Glomerular endothelial cell (primary cell): ENCODE measurements around the gene PSME1. TPM values are rescaled to one million over a fixed set of nuclear protein-coding genes. Genes with fewer than 3 reads are reported as not detected.
"Not testable (repeated sequence)": the region's sequence is repeated elsewhere in the genome, so short reads cannot be mapped to it uniquely, and the experiment has no call there.

ENCODE experiments used
- DNase-seq: peaks from one replicate; pipeline ENCODE4 v3.0.0-alpha.2; 2011; ENCODE audit warnings: low read depth, low spot score; ENCODE audit errors: extremely low read depth
- total RNA-seq: library from RNA; depleted of rRNA; stranded (reverse); fragments of >200 nt; gene quantifications from 2 replicates; pipeline ENCODE4 v1.2.3, GENCODE V29; 2015

Gene PSME1
- total RNA-seq, 1 donor from 2014 or later: 235 TPM

DNA sequence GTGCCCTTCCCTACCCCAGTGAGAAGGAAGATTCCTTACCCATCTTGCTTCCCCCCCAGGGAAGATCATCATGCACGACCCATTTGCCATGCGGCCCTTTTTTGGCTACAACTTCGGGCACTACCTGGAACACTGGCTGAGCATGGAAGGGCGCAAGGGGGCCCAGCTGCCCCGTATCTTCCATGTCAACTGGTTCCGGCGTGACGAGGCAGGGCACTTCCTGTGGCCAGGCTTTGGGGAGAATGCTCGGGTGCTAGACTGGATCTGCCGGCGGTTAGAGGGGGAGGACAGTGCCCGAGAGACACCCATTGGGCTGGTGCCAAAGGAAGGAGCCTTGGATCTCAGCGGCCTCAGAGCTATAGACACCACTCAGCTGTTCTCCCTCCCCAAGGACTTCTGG, 32.5 kb upstream of the PSME1 start:
- no peak for DNase-seq

DNA sequence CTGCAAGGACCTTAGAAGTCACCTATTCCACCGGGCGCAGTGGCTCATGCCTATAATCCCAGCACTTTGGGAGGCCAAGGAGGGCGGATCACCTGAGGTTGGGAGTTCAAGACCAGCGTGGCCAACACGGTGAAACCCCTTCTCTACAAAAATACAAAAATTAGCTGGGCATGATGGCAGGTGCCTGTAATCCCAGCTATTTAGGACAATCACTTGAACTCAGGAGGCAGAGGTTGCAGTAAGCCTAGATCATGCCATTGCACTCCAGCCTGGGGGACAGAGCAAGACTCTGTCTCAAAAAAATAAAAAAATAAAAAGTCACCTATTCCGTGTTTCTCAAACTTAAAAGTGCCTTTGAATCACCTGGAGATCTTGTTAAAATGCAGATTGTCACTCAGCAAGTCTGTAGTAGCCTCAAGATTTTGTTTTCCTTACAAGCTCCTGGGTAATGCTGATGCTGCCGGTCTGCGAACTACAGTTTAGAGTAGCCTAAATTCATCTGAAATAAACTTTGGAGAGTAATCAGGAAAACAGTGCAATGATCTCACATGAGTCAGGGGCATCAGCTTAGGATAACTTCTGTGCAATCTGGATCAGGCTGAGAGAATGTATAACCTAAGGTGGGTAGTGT, 30.3 kb upstream of the PSME1 start:
- DNase-seq: not testable (repeated sequence)

DNA sequence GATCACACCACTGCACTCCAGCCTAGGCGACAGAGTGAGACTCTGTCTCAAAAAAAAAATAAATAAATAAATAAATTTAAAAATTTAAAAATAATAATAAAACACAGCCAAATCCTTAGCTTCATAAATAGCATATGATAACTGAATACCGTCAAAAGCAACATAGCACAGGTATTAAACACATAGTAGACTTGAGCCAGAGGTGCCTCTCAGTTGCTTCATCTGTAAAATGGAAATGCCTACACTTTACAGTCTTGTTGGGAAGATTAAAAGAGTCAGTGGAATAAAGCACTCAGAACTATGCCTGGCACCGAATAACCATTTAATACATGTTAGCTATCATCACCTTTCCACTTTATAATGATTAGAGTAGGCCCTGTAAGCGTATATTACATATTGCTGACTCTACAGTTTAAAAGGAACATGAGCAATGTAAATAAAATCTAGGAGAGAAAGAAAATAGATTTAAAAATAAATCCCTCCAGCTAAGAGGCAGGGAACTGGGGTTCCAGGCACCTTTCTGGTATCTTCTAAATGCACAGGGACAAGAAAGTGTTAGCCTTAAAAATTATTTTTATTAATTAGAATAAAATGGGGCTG, 29.2 kb upstream of the PSME1 start:
- no peak for DNase-seq

DNA sequence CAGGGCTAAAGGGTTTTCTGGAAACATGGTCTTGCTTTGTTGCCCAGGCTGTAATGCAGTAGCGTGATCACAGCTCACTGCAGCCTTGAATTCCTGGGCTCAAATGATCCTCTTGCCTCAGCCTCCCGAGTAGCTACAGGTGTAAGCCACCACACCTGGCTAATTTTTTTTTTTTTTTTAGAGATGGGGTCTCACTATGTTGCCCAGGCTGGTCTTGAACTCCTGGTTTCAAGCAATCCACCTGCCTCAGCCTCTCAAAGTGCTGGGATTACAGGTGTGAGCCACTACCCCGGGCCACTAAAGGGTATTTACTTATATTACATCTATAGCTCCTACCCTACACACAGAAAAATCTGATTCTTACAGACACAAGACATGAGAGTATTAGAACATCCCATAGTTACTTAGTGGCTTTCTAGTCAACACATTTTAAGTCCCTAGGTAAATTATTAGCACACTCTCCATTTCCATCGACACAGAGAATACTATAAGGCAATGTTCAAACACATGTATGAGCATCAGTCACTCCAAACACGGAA, 27.6 kb upstream of the PSME1 start:
- no peak for DNase-seq

DNA sequence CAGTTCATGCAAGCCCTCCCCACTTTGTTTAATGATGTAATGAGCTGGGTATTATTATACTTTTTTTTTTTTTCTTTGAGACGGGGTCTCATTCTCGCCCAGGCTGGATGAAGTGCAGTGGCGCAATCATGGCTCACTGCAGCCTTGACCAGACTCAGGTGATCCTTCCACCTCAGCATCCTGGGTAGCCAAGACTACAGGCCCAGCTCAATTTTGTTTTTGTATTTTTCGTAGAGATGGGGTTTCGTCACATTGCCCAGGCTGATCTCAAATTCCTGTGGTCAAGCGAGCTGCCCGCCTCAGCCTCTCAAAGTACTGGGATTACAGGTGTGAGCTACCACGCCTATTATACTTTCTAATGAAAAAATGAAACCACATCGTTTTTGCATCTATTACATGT, 25.9 kb upstream of the PSME1 start:
- no peak for DNase-seq

DNA sequence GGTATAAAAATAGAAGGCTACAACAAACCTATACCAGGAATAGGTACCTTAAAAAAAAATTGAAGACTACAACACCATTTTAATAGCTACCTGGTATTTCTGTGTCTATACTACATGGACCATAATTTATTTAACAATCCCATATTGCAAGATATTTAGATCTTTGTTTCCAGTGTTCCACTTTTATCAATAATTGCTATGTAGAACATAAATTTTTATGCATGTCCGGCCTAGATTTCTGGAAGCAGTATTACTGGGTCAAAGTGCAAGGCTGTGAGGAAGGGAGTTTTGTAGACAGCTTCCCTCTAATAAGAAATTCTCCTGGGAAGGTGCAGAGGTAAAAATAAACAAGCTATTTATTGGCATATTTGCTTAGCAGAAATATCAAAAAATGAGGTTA, 25.5 kb upstream of the PSME1 start:
- DNase-seq: no peak

DNA sequence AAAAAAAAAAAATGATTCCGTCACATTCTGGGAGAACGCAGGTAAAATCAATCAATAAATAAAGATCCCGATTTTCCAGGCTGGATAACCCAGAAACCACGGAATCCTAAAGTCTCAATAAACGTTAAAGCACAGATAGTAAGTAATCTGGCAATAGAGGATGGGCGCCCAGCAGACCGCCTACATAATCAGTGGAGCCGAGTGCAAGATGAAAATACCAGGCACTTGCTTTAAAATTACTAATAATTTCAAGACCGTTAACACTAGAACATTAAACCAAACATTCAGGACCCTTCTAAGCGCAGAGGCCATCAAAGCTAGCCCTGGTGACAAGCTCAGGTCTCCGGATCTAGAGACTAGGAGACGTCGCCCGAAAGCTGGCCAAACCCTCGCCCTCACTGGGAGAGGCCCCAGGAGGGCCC, 22.6 kb upstream of the PSME1 start:
- no peak for DNase-seq

DNA sequence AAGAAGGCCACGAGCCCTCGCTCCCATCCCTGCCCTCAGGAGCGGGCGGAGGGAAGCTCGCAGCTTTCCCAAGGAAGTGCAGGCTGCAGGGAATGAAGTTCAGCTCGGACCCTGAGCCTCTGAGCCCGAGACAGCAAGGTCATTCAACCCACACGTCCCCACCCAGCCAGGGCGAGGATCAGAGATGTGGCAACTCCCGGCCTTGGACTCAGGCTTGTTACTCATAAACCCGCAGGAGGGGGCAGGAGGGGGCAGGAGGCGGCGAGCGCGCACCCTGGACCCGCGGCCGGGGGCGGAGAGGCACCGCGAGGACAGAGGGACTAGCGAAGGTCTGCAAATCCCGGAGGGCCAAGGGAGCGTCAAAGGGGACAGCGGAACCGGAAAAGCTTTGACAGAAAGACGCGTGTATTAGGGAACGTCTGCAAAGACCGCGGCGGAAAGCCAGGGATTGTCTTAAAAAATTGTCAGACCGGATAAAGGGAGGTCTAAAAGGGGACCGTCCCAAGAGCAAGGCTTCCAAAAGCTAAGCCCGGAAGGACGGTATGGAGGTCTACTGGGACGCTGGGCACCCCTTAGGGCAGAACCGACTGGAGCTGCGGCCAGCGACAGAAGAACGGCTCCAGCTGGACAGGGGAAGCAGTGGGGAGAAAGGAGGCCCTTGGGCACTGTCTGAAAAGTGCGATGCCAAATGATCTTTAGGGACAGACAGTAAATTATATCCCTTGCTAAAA, 22.0 kb upstream of the PSME1 start:
- peak; percentile 47 for DNase-seq

DNA sequence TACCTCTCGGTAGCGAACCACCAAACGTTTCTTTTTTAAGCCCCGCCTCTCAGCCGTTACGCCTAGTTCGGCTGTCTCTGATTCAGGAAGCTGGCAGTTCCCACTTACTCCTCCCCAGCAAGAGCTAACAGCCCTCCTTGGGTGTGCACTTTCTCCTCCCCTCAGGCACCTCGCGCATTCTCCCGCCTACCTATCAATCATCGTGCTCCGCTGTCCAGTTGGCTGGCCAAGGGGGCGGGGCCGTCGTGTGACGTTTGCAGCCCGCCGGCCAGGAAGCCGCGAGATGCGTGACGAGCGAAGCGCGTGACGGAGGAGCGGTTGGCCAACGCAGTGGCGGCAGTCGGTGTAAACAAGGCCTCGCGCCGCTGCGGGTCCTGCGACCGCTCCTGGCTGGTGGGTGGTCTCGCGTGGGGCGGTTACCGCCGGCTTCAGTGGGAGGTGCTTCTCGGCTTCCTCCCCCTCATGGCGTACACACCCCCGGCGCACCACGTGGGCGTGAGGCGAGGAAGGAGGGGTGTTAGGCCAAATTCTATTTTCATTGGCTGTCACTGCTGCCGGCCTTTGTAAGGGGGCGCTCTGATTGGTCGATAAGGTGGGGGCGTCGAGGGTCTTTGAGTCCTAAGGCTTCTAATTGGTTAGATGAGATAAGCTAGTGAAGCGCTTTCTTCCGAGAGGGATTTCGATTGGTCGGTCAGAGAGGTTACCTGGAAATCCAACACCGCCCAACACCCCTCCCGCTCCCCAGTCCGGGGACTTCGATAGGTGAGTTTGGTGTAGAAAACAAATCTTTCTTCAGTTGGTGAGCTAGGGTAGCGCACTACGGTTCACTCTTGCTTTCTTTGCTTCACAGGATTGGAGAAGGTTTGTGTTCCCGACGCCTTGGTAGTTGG, 21.2 kb upstream of the PSME1 start, which contains the start of the genes DCAF11 and NRL:
DCAF11 (plus strand) TSS at position 246 of the 890 bp plus-strand sequence. CDS start 818 bp downstream, outside the sequence.
NRL (minus strand) TSS at position 418 of the 890 bp plus-strand sequence. CDS start 32,101 bp downstream, outside the sequence.
- DNase-seq: peak; percentile 96

DNA sequence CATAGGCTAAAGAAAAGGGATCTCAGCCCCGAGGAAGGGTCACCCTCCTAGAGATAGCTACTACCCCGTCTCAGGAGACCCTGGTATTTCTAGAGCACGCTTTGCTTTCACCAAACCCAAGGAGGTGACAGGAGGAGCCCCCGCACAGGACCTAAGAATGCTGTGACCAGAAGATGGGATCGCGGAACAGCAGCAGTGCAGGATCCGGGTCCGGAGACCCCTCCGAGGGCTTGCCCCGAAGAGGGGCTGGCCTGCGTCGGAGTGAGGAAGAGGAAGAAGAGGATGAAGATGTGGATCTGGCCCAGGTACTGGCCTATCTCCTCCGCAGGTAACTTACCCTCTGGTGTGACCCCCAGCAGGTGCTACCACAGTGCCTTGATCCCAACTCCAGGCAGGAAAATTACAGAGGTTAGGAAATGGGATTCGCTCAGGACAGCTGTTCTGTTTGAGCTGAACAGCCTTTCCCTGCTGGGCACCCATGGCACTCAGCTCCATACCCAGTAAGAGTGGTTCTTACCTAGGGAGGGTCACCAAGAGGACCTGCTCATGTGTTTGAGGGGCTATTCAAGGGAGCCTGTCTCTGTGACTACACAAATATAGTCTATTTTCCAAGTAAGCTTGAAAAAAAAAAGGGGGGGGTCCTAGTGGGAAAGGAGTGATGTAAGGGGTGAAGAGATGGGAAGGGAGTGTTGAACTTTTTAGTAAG, 20.4 kb upstream of the PSME1 start:
- DNase-seq: no peak

DNA sequence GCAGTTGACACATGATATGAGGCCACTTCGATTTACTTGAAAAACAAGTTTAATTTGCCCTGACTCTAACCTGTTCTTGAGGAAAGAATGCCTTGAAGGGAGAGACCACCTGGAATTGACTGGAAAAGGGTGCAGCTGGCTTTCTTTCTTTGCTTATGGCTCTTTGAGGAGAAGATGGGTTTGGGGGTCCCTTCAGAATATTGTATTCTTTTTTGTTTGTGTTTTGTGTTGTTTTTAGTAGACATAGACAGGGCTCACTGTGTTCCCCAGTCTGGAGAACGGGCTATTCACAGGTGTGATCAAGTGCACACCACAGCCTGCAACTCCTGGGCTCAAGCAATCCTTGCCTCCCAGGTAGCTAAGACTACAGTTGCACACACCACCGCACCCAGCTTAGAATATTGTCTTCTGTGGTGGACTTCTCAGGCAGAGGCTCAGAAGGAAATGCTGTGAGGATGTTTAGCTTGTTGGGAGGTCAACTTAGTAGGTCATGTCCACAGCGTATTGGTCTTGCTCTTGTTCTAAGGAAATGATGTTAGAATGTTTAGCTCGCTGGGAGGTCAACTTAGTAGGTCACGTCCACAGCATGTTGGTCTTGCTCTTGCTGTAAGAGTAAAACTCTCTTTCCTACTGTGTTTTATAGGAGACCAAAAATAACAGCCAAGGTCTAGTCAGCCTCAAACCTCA, 19.7 kb upstream of the PSME1 start:
- no peak for DNase-seq

DNA sequence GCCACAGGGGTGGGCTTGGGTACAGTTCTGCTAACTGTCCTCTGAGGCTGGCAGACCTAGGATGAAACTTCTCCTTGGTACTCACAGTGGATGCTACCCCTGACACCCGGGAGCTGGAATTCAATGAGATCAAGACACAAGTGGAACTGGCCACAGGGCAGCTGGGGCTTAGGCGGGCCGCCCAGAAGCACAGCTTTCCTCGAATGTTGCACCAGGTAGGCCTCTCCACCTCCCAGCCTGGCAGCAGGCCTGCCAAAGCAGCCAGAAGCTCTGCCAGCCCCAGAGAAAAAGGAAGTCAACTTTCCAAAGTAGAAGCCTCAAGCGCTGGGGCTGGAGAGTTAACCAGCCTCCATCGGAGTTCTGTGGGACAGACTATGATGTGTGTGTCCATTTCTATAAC, 18.8 kb upstream of the PSME1 start:
- DNase-seq: no peak

DNA sequence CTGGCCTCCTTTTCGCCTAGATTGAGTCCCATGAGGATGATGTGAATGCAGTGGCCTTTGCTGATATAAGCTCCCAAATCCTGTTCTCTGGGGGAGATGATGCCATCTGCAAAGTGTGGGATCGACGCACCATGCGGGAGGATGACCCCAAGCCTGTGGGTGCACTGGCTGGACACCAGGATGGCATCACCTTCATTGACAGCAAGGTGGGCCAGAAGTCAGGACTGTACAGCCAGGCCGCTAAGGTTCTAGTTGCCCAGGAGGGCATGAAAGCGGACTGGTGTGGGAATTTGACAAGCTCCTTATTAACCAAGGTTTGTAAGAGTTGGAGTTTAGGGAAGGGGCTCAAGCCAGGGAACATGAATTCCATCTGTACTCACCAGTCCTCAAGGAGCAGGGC, 16.3 kb upstream of the PSME1 start:
- DNase-seq: no peak

DNA sequence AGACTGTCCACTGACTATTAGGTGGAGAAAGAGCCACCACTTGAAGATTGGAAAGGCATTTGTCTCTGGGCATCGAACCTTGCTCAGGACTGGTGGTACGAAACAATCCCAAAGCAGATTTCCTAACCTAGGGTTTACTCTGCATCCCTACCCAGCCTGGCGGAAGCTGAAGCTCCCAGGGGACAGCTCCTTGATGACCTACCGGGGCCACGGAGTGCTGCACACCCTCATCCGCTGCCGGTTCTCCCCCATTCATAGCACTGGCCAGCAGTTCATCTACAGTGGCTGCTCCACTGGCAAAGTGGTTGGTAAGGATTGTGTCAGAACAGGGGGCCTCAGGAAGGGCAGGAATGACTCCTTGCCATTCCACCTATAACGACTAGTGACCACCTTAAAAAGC, 14.8 kb upstream of the PSME1 start:
- no peak for DNase-seq

DNA sequence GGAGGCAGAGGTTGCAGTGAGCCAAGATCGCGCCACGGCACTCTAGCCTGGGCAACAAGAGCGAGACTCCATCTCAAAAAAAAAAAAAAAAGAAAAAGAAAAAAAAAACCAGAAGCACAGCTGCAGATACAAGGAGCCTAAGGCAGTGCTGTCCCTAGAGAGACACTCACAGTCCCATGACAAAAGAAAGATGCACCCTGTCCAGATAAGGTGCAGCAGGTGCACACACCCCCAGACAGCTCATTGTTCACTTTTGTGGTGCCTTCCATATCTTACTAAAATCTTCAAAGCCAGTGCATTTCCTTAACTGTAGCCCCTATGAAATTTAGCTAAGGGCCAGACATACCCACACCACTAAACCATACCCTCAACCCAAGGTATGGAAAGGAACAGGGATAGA, 13.6 kb upstream of the PSME1 start:
- no peak for DNase-seq

DNA sequence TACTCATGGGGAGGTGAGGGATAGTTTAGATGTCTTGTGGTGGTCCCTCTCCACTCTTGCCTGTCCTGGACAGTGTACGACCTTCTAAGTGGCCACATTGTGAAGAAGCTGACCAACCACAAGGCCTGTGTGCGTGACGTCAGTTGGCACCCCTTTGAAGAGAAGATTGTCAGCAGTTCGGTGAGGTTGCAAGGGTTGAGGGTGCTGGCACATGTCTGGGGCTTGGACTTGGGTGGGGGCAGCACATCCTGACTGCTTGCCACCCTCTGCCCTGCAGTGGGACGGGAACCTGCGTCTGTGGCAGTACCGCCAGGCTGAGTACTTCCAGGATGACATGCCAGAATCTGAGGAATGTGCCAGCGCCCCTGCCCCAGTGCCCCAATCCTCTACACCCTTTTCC, 13.1 kb upstream of the PSME1 start:
- DNase-seq: no peak

DNA sequence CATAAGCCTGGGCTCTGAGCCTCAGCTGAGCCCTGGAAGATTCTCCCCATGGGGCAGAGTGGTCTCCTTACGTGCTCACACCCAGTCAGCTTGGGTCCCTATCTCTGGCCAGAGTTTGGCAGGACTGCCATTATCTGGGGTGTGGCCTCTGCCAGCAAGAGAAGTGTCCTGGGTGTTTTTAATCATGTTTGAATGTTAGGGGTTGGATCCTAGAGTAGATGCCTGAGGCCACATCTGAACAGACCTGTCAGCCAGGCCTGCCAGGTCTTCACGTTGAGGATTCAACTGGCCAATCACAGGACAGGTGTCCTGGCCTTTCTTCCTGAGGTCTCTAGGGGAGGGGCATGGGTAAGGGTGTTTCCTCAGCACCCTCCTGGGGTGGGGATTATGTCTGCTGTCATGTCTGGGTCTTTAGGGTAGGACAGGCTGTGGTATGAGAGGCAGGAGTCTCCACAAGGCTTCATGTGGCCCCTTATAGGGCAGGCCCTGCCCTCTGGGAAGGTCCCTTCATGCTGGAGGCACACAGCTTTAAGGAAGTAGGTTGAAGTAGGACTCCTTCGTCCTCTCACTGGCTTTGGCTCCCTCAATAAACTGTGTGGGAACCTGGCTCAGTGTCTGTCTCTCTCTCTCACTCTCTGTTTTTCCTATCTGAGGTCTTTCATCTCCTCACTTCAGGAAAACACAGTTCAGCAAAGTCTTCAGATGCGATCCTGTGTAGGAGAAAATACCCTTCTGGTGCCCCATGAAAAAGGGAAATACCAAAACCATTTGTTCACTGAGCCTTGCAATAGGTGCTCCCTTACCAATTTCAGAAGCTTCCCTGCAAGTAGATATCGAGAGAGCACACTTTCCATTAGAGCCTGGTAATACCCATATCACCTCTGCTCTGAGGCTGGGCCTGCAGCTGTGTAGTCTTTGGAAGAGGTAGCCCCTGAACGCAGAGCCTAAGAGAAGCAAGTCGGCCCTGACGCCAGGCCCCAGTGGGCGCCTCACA, 12.3 kb upstream of the PSME1 start:
- no peak for DNase-seq

DNA sequence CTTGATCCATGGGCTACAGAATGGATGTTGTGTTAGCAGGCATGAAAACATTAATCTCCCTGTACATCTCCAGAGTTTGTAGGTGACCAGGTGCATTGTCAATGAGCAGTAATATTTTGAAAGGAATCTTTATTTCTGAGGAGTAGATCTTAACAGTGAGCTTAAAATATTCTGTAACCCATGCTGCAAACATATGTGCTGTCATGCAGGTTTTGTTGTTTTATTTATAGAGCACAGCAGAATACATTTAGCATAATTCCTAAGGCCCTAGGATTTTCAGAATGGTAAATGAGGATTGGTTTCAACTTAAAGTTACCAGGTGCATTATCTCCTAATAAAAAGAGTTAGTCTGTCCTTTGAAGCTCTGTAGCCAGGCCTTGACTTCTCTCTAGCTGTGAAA, 9.1 kb upstream of the PSME1 start:
- no peak for DNase-seq
